ENCODE data around the gene AGRP.

Gene AGRP

DNA sequence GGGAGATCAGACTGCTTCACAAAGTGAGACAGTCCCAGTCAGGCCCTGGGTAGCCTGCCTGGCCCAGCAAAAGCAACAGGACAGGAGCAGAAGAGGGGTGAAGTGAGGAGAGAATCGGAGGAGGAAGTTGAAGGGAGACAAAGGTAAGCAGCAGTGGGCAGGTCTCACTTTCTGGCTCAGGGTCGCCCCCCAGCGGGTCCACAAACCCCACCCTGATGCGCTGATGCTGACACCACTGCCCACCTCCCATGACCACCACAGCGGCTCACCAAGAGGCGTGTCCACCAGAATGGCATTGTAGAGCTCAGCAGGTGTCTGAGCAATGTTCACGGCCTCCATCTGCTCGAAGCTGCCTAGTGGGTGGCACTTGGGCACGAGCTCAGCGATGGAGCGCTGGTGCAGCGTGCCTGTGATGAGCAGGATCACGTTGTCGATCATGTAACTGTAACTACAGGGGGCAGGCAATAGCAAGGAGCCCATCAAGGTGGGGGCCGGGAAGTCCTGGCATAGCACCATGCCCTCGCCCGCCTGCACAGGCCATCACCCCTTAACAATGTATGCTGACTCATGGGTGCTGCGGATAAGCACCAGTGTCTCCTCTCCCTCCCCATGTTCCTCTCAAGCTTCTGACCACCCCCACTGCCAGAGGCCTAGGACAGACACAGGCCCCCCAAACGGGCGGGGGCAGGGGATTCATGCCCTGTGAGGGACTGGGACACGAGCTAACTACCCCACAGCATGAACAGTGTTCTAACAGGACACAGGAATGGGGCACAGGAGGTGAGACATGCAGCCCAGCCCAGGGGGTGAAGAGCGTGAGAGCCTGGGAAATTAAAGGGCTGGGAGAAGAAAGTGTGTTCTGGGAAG is 38.9 kb downstream of the AGRP start:
- H3K27me3 ChIP-seq (ENCODE audit: control insufficient read depth, insufficient read depth, low read length) = no peaks in the 10 kb centered on the region
- no peak overlapping the region for H3K4me3 ChIP-seq (ENCODE audit: low read depth, low read length)
- no peaks in the 10 kb centered on the region for H3K9me3 ChIP-seq (ENCODE audit: control insufficient read depth, insufficient read depth, low read length)
- no peaks in the 10 kb centered on the region; the same call in 1 of the 2 replicates for H3K36me3 ChIP-seq (ENCODE audit: control insufficient read depth, insufficient read depth, low read length)
- H3K4me1 ChIP-seq (ENCODE audit: control insufficient read depth, insufficient read depth, low read length) = no peaks in the 10 kb centered on the region; the same call in 1 of the 2 replicates
- H3K27ac ChIP-seq (ENCODE audit: low read depth, low read length) = no peak overlapping the region
- H3K9ac ChIP-seq (ENCODE audit: low read depth, low read length) = no peak overlapping the region

DNA sequence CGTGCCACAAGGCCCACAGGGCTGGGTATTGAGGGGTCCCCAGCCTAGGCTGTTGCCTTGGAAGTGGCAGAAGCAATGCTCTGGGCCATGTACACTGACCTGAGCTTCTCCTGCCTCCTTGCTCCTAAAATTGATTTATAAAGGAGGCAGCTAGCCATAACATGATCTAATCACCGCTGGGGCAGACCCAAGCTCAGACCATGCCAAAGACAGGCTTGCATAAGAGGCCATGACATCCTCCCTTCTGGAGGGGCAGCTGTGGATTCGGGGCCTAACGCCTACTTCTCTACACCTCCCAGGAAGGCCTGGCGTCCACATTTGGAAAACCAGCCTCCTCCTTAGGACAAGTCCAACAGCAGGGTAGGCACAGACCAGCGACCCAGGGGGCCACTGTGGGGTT is 40.1 kb downstream of the AGRP start:
- no peaks in the 10 kb centered on the region; the same call in 1 of the 2 replicates for H3K4me1 ChIP-seq (ENCODE audit: control insufficient read depth, insufficient read depth, low read length)
- H3K9ac ChIP-seq (ENCODE audit: low read depth, low read length) = no peak overlapping the region
- H3K27ac ChIP-seq (ENCODE audit: low read depth, low read length) = no peak overlapping the region
- H3K36me3 ChIP-seq (ENCODE audit: control insufficient read depth, insufficient read depth, low read length) = peaks cover 7% of the 10 kb centered on the region
- H3K4me3 ChIP-seq (ENCODE audit: low read depth, low read length) = no peak overlapping the region
- H3K9me3 ChIP-seq (ENCODE audit: control insufficient read depth, insufficient read depth, low read length) = no peaks in the 10 kb centered on the region
- no peaks in the 10 kb centered on the region for H3K27me3 ChIP-seq (ENCODE audit: control insufficient read depth, insufficient read depth, low read length)

DNA sequence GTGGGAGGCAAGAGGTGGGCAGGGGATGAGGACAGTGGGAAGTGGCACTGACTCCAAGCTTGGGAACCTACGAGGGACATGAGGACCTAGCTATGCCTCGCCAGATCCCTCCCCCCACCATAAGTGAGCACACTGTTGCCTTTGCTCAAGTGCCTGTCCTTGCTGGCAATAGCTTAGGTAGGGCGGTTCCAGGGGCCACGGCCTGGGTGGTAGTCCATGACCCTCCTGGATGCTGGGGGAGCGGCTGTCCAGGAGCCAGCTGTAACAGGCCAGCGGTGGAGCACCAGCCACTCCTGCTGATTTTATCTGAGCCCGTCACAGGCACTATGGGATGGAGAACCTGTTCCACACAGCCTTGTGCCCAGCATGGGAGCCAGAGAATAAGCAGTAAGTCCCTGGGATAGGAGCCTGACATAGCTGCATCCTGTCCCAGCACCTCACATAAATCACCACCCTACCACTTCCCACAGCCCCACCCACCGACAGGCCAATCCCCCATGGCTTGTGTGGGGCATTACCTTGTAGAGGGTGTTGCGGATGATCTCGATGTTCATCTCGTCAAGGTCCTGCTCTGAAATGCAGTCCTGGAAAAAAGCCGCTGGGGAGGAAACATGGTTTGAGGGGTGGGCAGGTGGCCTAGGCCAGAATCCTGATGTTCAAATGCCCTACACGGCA is 40.6 kb downstream of the AGRP start:
- Histone ChIP-seq H3K27me3 (ENCODE audit: control insufficient read depth, insufficient read depth, low read length) (no peaks in the 10 kb centered on the region), H3K9me3 (ENCODE audit: control insufficient read depth, insufficient read depth, low read length) (no peaks in the 10 kb centered on the region), H3K36me3 (ENCODE audit: control insufficient read depth, insufficient read depth, low read length) (peaks cover 12% of the 10 kb centered on the region), H3K9ac (ENCODE audit: low read depth, low read length) (no peak overlapping the region), H3K4me3 (ENCODE audit: low read depth, low read length) (no peak overlapping the region), H3K4me1 (ENCODE audit: control insufficient read depth, insufficient read depth, low read length) (no peaks in the 10 kb centered on the region; the same call in 1 of the 2 replicates), H3K27ac (ENCODE audit: low read depth, low read length) (no peak overlapping the region)

DNA sequence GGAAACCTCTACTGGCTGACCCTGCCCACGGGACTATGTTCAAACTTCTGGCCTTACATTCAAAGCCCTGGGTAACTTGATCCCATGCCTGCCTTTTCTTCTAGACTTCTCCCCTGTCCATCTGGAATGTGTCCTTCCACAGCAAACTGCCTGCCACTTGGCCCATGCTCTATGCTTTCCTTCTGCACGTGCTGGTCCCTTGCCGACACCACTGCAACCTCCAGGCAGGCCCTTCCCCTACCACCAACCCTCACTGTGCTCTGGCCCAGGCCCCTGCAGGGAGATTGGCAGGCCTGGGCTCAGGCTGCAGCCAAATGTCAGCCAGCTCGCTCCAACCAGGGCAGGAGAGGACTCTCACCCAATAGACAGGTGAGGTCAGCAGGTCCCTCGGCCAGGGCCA is 41.4 kb downstream of the AGRP start:
- H3K9me3 ChIP-seq (ENCODE audit: control insufficient read depth, insufficient read depth, low read length) = no peaks in the 10 kb centered on the region
- peaks cover 20% of the 10 kb centered on the region for H3K36me3 ChIP-seq (ENCODE audit: control insufficient read depth, insufficient read depth, low read length)
- H3K4me1 ChIP-seq (ENCODE audit: control insufficient read depth, insufficient read depth, low read length) = no peaks in the 10 kb centered on the region; the same call in 1 of the 2 replicates
- no peak overlapping the region for H3K9ac ChIP-seq (ENCODE audit: low read depth, low read length)
- no peak overlapping the region for H3K4me3 ChIP-seq (ENCODE audit: low read depth, low read length)
- H3K27ac ChIP-seq (ENCODE audit: low read depth, low read length) = no peak overlapping the region
- H3K27me3 ChIP-seq (ENCODE audit: control insufficient read depth, insufficient read depth, low read length) = no peaks in the 10 kb centered on the region

DNA sequence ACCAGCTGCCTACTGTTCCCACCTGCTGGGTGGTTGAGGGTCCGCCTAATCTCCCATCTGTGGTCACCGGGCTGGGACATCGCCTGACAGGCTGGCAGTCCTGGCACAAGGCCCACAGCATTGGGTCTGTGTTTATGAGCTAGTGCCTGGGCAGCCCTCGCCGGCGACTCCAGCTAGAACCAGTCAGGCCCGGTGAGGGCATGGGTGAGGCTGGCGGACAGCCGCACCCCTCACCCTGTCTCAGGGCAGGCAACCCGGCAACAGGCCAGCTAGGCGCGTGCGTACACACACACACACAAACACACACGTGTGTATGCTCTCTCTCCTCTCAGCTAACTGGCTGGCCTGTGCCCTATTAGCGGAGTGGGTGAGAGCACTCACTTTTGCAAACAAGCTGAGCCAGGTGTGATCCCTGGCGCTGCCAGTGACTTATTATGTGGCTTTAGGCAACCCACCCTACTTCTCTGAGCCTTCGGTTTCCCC is 42.0 kb downstream of the AGRP start:
- no peaks in the 10 kb centered on the region; the same call in 1 of the 2 replicates for H3K4me1 ChIP-seq (ENCODE audit: control insufficient read depth, insufficient read depth, low read length)
- H3K36me3 ChIP-seq (ENCODE audit: control insufficient read depth, insufficient read depth, low read length) = peaks cover 26% of the 10 kb centered on the region
- H3K9me3 ChIP-seq (ENCODE audit: control insufficient read depth, insufficient read depth, low read length) = no peaks in the 10 kb centered on the region
- no peak overlapping the region for H3K4me3 ChIP-seq (ENCODE audit: low read depth, low read length)
- H3K9ac ChIP-seq (ENCODE audit: low read depth, low read length) = no peak overlapping the region
- no peak overlapping the region for H3K27ac ChIP-seq (ENCODE audit: low read depth, low read length)
- H3K27me3 ChIP-seq (ENCODE audit: control insufficient read depth, insufficient read depth, low read length) = no peaks in the 10 kb centered on the region

DNA sequence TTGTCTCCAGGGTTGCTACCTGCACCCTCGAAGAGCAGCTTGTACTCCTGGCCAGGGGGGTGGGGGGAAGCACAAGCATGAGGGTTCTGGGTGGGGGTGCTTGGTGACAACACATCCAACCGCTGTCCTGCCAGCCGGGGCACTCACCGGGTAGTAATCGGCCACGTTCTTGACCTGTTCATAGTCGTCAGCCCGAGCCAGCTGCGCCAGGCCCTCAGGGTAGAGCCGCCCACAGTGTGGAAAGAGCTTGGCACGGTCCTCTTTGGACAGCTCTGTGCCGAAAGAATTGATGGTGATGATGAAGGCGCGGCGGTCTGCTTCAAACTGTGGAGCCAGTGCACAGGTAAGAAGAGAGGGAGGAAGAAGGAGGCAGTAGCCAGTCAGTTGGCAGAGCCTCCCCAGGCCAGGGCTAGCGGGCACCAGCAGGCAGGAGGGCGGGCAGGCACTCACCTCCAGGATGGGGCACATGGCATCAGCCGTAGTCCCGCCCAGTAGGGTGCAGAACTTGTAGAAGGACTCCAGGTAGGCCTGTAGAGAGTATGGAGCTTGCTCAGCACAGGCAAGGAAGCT is 44.4 kb downstream of the AGRP start:
- H3K9ac ChIP-seq (ENCODE audit: low read depth, low read length) = no peak overlapping the region
- no peak overlapping the region for H3K27ac ChIP-seq (ENCODE audit: low read depth, low read length)
- no peaks in the 10 kb centered on the region for H3K9me3 ChIP-seq (ENCODE audit: control insufficient read depth, insufficient read depth, low read length)

DNA sequence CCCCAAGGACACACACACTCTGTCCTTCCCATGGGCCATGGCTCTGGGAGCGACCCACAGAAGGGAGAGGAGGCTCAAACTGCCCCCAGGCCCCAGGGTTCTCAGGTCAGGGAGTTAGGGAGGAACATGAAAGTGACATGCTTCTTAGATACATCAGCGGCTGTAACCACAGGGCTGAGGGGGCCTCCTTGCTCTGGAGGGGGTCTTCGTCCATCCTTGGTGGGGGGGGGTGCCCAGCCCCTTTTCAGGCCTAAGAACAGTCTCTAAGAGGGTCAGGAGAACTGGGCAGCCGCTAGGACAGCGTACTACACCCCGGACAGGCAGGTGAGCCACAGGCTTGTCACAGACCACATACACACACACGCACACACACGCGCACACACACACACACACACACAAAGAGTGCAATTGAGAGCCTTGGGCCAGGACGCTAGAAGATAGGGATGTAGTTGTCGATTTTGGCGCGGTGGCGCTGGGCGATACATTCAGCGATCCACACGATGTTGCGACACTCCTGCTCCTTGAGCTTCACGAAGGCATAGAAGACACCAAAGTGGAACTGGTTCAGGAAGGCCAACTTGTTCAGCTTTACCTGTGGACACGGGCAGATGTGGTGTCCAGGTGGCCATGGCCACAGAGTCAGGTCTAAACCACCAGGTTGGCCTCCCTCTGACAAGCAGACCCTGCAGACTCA is 45.1 kb downstream of the AGRP start:
- no peaks in the 10 kb centered on the region for H3K27me3 ChIP-seq (ENCODE audit: control insufficient read depth, insufficient read depth, low read length)
- peaks cover 28% of the 10 kb centered on the region for H3K36me3 ChIP-seq (ENCODE audit: control insufficient read depth, insufficient read depth, low read length)
- H3K9ac ChIP-seq (ENCODE audit: low read depth, low read length) = no peak overlapping the region
- H3K27ac ChIP-seq (ENCODE audit: low read depth, low read length) = no peak overlapping the region
- H3K4me1 ChIP-seq (ENCODE audit: control insufficient read depth, insufficient read depth, low read length) = no peaks in the 10 kb centered on the region
- no peak overlapping the region for H3K4me3 ChIP-seq (ENCODE audit: low read depth, low read length)
- no peaks in the 10 kb centered on the region for H3K9me3 ChIP-seq (ENCODE audit: control insufficient read depth, insufficient read depth, low read length)

More for the DNA sequence above, 44.4 kb downstream of the AGRP start:
- H3K4me3 ChIP-seq (ENCODE audit: low read depth, low read length) = no peak overlapping the region
- no peaks in the 10 kb centered on the region for H3K4me1 ChIP-seq (ENCODE audit: control insufficient read depth, insufficient read depth, low read length)
- H3K36me3 ChIP-seq (ENCODE audit: control insufficient read depth, insufficient read depth, low read length) = peaks cover 28% of the 10 kb centered on the region
- no peaks in the 10 kb centered on the region for H3K27me3 ChIP-seq (ENCODE audit: control insufficient read depth, insufficient read depth, low read length)

DNA sequence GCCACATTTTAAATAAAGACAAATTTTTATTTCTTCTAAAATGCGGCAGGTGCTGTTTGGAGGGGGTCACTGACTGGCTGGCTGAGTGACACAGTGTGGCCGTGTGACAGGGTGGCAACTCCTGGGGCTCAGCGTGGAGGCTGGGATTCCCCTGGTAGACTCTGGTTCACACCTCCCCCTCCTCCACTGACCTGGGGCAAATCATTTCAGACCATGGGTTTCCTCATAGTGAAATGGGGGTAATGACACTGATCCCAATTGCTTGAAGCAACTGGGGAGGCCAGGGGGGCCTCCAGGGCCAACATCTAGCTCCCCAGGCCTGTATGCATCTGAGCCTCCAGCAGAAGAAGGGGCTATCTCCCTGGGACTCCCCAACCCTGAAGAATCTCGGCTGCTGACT is 45.8 kb downstream of the AGRP start:
- Histone ChIP-seq H3K9me3 (ENCODE audit: control insufficient read depth, insufficient read depth, low read length) (no peaks in the 10 kb centered on the region), H3K27ac (ENCODE audit: low read depth, low read length) (no peak overlapping the region), H3K36me3 (ENCODE audit: control insufficient read depth, insufficient read depth, low read length) (peaks cover 28% of the 10 kb centered on the region), H3K4me3 (ENCODE audit: low read depth, low read length) (no peak overlapping the region), H3K27me3 (ENCODE audit: control insufficient read depth, insufficient read depth, low read length) (no peaks in the 10 kb centered on the region), H3K4me1 (ENCODE audit: control insufficient read depth, insufficient read depth, low read length) (peaks cover 6% of the 10 kb centered on the region; the same call in 1 of the 2 replicates), H3K9ac (ENCODE audit: low read depth, low read length) (no peak overlapping the region)

DNA sequence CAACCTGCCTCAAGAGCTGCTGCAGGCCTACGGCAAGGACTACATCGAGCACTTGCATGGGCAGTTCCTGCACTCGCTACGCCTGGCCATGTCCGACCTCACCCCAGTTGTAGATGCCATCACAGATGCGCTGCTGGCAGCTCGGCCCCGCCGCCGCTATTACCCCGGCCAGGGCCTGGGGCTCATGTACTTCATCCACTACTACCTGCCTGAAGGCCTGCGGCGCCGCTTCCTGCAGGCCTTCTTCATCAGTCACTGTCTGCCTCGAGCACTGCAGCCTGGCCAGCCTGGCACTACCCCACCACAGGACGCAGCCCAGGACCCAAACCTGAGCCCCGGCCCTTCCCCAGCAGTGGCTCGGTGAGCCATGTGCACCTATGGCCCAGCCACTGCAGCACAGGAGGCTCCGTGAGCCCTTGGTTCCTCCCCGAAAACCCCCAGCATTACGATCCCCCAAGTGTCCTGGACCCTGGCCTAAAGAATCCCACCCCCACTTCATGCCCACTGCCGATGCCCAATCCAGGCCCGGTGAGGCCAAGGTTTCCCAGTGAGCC is 46.6 kb downstream of the AGRP start:
- no peaks in the 10 kb centered on the region for H3K27me3 ChIP-seq (ENCODE audit: control insufficient read depth, insufficient read depth, low read length)
- H3K4me3 ChIP-seq (ENCODE audit: low read depth, low read length) = no peak overlapping the region
- H3K36me3 ChIP-seq (ENCODE audit: control insufficient read depth, insufficient read depth, low read length) = peaks cover 28% of the 10 kb centered on the region
- no peak overlapping the region for H3K9ac ChIP-seq (ENCODE audit: low read depth, low read length)
- H3K4me1 ChIP-seq (ENCODE audit: control insufficient read depth, insufficient read depth, low read length) = peaks cover 12% of the 10 kb centered on the region
- no peak overlapping the region for H3K27ac ChIP-seq (ENCODE audit: low read depth, low read length)
- H3K9me3 ChIP-seq (ENCODE audit: control insufficient read depth, insufficient read depth, low read length) = no peaks in the 10 kb centered on the region

DNA sequence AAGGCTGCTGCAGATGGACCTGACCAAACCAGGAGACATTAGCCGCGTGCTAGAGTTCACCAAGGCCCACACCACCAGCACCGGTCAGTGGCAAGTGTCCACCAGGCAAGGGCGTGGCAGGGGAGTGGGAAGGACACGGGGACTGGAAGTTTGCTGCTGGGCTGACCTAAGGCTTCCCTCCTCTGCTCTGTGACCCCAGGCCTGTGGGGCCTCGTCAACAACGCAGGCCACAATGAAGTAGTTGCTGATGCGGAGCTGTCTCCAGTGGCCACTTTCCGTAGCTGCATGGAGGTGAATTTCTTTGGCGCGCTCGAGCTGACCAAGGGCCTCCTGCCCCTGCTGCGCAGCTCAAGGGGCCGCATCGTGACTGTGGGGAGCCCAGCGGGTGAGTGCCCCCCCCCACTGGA is 47.6 kb downstream of the AGRP start:
- Histone ChIP-seq H3K9ac (ENCODE audit: low read depth, low read length) (no peak overlapping the region), H3K27me3 (ENCODE audit: control insufficient read depth, insufficient read depth, low read length) (no peaks in the 10 kb centered on the region), H3K4me1 (ENCODE audit: control insufficient read depth, insufficient read depth, low read length) (peaks cover 14% of the 10 kb centered on the region), H3K9me3 (ENCODE audit: control insufficient read depth, insufficient read depth, low read length) (no peaks in the 10 kb centered on the region), H3K27ac (ENCODE audit: low read depth, low read length) (no peak overlapping the region), H3K36me3 (ENCODE audit: control insufficient read depth, insufficient read depth, low read length) (peaks cover 28% of the 10 kb centered on the region), H3K4me3 (ENCODE audit: low read depth, low read length) (no peak overlapping the region)

All from HUES48 (cell line).